ENCODE data around the gene HES6. TPM values are rescaled to one million over a fixed set of nuclear protein-coding genes. Genes with fewer than 3 reads are reported as not detected.

HES6 gene
- total and polyA plus RNA-seq, 8 donors: 2.9 to 8.8 (median 4.7) TPM

GRCh38 chr2:238255636-238256035 lies 15.8 kb upstream of the HES6 start:
- intact Hi-C loops (cut with DNase I): no loop called here

GRCh38 chr2:238255151-238255551 lies 15.3 kb upstream of the HES6 start:
- no peak overlapping the region for H3K4me3 ChIP-seq
- no peaks in the 10 kb centered on the region for H3K4me1 ChIP-seq
- DNase-seq (peak in 1 of 4 donors; percentile 13), ATAC-seq (no peak)
- TF ChIP-seq CTCF (IDR thresholded peaks at IDR 0.05): no peak
- intact Hi-C loops (cut with DNase I): no loop called here
- H3K9me3 ChIP-seq: no peaks in the 10 kb centered on the region
- no peaks in the 10 kb centered on the region for H3K27me3 ChIP-seq
- H3K36me3 ChIP-seq: peaks cover 0 to 94% of the 10 kb centered on the region in 2 donors
- no peak overlapping the region for H3K27ac ChIP-seq

More at GRCh38 chr2:238255636-238256035, 15.8 kb upstream of the HES6 start:
- no peak overlapping the region for H3K4me3 ChIP-seq
- peak in 1 of 4 donors; percentile 26 for DNase-seq
- H3K27ac ChIP-seq: no peak overlapping the region
- no peak for TF ChIP-seq CTCF (IDR thresholded peaks at IDR 0.05)
- H3K36me3 ChIP-seq: peaks cover 0 to 90% of the 10 kb centered on the region in 2 donors
- H3K27me3 ChIP-seq: no peaks in the 10 kb centered on the region
- no peaks in the 10 kb centered on the region for H3K9me3 ChIP-seq
- H3K4me1 ChIP-seq: no peaks in the 10 kb centered on the region
- no peak for ATAC-seq

GRCh38 chr2:238254095-238254723 lies 14.4 kb upstream of the HES6 start:
- intact Hi-C loops (cut with DNase I): no loop called here
- peaks cover 0 to 96% of the 10 kb centered on the region in 2 donors for H3K36me3 ChIP-seq
- no peaks in the 10 kb centered on the region for H3K9me3 ChIP-seq

GRCh38 chr2:238252766-238253630 lies 13.2 kb upstream of the HES6 start:
- peaks cover 0 to 93% of the 10 kb centered on the region in 2 donors for H3K36me3 ChIP-seq
- intact Hi-C loops (cut with DNase I): no loop called here

More at GRCh38 chr2:238254095-238254723, 14.4 kb upstream of the HES6 start:
- no peak for TF ChIP-seq CTCF (IDR thresholded peaks at IDR 0.05)
- no peak for DNase-seq
- Histone ChIP-seq H3K27ac (no peak overlapping the region), H3K4me1 (no peaks in the 10 kb centered on the region), H3K4me3 (no peak overlapping the region), H3K27me3 (no peaks in the 10 kb centered on the region)
- ATAC-seq: no peak

More at GRCh38 chr2:238252766-238253630, 13.2 kb upstream of the HES6 start:
- TF ChIP-seq CTCF (IDR thresholded peaks at IDR 0.05): no peak
- Histone ChIP-seq H3K4me3 (no peak overlapping the region), H3K27ac (no peak overlapping the region), H3K9me3 (no peaks in the 10 kb centered on the region), H3K4me1 (no peaks in the 10 kb centered on the region), H3K27me3 (no peaks in the 10 kb centered on the region)
- DNase-seq (peak in 1 of 4 donors; percentile 70), ATAC-seq (no peak)

All from left lung (tissue), 10 donors.